GM21367 (cell line): Measurements from ENCODE around the gene SMARCA4.
"Not testable (repeated sequence)": the region's sequence is repeated elsewhere in the genome, so short reads cannot be mapped to it uniquely, and the experiment has no call there.

Experiments
- ATAC-seq: cut with Tn5 transposase; IDR thresholded peaks from one replicate; pipeline ENCODE4 v1.9.1; 2021; ENCODE audit not compliant: unreplicated experiment

Gene SMARCA4

DNA sequence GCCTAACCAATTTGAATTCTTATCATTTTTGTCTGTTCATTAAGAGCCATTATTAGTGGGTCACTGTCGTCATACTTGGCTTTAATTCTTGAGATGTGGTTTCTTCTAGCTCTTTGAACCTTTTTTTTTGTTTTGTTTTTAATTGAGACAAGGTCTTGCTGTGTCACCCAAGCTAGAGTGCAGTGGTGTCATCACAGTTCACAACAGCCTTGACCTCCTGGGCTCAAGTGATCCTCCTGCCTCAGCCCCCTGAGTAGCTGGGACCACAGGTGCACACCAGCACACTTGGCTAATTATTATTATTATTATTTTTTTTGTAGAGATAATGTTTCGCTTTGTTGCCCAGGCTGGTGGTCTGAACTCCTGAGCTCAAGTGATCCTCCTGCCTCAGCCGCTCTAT, 102.6 kb downstream of the SMARCA4 start:
- no peak for ATAC-seq

DNA sequence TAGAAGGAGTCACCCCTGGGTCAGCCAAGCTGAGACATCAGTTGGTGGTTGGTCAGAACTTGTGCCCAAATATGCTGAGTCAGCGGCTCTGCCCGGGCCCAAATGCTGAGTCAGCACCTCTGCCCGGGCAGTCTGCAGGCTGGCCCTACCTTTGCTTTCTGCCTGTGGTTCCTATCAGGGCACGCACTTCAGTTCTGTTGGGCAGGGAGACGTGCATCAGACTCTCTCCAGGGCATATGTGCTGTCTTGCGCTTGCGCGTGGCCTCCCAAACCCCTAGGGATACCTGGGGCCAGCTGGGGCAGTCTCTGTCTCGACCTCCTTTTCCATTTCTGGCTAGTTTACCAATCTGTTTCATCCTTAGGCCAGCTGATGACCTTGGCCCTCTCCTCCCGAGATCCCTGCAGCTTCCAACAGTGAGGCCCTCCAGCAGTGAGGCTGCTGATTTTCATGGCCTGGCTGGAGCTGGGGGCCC, 104.0 kb downstream of the SMARCA4 start:
- no peak for ATAC-seq

DNA sequence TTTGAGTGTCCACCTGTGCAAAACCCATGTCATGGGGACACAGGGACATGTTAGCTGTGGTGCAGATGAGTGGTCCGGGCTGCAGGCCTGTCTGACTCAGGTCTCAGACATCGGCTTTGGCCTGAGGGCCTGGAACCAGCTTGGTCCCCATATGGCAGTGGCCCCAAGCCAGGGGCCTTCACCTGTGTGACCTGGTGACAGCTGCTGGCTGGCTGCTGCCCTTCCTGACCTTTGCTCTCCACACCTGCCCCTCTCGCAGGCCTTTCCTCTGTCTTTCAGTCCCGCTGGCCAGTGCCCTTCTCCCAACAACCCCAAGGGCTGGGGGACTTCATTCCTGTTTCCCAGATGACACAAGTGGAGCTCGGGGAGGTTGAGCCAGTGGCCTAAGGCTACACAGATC, 105.5 kb downstream of the SMARCA4 start:
- ATAC-seq: no peak

DNA sequence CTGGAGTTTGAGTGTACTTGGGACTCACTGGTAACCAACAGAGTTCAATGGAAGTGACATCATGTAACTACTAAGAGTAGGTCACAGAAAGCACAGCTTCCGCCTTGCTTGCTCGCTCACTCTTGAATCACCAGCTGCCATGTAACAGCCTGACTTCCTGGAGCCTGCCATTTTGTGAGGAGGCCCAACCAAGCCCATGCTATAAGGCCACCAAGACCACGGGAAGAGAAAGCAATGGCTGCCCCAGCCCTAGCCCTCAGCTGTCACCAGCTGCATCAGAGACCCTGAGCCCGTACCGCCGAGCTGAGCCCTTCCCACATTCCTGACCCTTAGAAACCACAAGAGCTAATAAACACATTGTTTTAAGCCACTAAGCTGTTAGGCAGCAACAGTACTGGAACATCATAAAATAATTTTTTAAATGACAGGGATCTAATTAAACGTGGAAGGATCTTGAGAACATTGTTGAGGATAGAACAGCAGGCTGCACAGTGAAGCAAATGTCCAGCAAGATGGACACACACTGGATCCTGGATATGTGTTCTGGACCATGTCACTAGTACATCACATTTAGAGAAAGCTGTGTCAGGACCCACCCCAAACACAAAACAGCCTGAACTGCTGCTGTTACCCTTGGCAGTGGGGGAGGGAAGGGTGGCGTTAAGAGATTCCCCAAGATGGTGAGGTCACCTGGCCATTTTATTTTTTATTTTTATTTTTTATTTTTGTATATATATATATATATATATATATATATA, 106.7 kb downstream of the SMARCA4 start:
- ATAC-seq: no peak

GRCh38 chr19:11069561-11069960, 108.7 kb downstream of the SMARCA4 start:
- no peak for ATAC-seq

GRCh38 chr19:11070123-11070522, 109.3 kb downstream of the SMARCA4 start:
- ATAC-seq: no peak

DNA sequence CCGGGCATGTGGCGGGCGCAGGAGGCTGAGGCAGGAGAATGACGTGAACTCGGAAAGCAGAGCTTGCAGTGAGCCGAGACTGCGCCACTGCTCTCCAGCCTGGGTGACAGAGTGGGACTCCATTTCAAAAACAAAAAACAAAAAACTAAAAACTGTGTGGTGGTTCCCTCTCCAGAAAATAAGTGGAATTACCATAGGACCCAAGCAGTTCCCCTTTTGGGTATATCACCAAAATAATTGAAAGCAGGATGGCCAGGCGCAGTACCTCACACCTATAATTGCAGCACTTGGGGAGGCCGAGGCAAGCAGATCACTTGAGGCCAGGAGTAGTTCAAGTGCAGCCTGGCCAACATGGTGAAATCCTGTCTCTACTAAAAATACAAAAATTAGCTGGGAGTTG, 112.7 kb downstream of the SMARCA4 start:
- ATAC-seq: no peak

DNA sequence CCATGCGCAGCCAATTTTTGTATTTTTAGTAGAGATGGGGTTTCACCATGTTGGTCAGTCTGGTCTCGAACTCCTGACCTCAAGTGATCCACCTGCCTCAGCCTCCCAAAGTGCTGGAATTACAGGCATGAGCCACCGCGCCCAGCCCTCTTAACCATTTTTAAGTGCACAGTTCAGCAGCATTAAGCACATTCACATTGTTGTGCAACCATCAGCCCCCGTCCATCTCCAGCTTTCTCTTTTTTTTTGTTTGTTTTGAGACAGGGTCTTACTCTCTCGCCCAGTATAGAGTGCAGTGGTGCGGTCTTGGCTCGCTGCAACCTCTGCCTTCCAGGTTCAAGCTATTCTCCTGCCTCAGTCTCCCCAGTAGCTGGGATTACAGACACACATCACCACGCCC, 116.0 kb downstream of the SMARCA4 start:
- not testable (repeated sequence) for ATAC-seq

GRCh38 chr19:11078893-11079292, 118.1 kb downstream of the SMARCA4 start:
- no peak for ATAC-seq

DNA sequence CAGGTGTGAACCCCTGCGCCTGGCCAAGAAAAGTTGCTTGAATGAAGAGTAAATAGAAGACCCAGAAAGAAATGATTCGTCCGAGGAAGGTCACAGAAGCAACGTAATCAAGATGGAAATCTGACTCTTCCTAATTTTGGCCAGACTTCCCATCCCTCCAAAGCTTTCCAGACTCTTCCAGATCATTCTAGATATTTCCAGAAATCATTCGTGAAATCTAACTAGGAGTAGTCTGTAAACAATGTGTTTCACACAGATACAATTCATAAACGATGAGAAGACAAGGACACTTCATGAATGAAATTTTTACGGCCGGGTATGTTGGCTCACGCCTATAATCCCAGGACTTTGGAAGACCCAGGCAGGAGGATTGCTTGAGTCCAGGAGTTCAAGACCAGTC, 119.2 kb downstream of the SMARCA4 start:
- ATAC-seq: no peak

DNA sequence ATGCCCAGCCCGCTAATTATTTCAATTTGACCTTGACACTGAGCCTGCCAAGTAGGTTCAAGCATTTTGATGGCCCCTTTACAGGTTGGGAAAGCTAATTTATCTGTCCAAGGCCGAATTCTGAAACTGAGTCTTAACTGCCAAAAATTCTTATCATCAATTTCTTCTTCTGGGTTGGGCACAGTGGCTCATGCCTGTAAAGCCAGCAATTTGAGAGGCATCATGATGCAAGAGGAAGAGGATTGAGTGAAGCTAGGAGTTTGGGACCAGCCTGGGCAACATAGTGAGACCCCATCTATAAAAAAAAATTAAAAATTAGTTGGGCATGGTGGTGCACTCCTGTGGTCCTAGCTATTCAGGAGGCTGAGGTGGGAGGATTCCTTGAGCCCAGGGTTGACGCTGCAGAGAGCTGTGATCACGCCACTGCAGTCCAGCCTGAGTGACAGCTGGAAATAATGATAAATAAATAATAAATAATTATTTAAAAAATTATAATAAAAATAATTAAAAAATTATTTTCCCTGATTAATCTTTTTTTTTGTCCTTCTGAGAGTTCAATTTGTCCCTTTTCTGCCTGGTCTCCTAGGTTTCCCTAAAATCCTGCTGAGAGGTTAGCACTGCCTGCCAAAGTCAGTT, 127.2 kb downstream of the SMARCA4 start:
- ATAC-seq: no peak

- ATAC-seq: no peak
Observed at GRCh38 chr19:11088506-11089253, 127.8 kb downstream of the SMARCA4 start.

DNA sequence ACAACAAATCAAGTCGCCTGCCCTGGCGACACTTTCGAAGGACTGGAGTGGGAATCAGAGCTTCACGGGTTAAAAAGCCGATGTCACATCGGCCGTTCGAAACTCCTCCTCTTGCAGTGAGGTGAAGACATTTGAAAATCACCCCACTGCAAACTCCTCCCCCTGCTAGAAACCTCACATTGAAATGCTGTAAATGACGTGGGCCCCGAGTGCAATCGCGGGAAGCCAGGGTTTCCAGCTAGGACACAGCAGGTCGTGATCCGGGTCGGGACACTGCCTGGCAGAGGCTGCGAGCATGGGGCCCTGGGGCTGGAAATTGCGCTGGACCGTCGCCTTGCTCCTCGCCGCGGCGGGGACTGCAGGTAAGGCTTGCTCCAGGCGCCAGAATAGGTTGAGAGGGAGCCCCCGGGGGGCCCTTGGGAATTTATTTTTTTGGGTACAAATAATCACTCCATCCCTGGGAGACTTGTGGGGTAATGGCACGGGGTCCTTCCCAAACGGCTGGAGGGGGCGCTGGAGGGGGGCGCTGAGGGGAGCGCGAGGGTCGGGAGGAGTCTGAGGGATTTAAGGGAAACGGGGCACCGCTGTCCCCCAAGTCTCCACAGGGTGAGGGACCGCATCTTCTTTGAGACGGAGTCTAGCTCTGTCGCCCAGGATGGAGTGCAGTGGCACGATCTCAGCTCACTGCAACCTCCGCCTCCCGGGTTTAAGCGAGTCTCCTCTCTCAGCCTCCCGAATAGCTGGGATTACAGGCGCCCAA, 128.6 kb downstream of the SMARCA4 start, which contains the start of gene LDLR:
TSS of gene LDLR (plus strand) at position 210 of the 760 bp plus-strand sequence. CDS start at position 296, 86 bp downstream.
- no peak for ATAC-seq

GRCh38 chr19:11090014-11090263, 129.1 kb downstream of the SMARCA4 start:
- not testable (repeated sequence) for ATAC-seq

GRCh38 chr19:11090264-11090996, 129.6 kb downstream of the SMARCA4 start:
- peak; percentile 50 for ATAC-seq

DNA sequence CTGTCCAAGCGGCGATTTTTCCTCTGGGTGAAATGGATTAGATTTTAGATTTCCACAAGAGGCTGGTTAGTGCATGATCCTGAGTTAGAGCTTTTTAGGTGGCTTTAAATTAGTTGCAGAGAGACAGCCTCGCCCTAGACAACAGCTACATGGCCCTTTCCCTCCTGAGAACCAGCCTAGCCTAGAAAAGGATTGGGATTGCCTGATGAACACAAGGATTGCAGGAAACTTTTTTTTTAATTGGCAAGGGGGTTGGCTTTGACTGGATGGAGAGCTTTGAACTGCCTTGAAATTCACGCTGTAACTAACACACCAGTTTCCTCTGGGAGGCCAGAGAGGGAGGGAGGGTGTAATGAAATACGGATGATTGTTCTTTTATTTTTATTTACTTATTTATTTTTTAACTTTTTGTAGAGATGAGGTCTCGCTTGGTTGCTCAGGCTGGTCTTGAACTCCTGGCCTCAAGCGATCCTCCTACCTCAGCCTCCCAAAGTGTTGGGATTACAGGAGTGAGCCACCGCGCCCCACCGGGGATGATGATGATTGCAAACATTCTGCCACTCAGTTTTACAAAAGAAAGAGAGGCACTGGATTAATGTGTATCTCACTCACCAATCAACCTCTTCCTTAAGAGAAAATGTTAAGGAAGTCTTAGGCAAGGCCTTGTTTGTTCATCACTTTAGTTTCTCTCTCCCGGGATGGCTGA, 130.3 kb downstream of the SMARCA4 start:
- no peak for ATAC-seq

DNA sequence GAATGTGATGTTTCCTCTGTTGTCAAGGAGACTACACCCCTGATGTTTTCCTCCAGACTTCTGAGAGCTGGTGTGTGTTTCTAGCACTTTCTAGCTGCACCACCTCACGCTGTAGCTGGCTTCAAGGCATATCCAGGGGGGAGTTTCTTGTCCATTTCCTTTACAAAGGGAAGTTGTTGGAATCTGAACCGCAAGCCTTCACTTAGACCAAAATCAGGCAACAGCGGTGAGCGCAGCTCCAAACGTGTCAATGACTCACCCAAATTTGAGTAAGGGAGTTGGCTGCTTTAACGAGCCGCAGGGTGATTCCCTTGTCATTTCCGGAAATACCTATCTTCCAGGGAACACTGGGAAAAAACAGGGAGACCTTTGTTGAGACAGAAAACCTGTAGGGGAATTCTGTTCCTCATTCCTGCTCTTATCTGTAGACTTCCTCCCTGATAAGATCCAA, 130.9 kb downstream of the SMARCA4 start:
- ATAC-seq: no peak

DNA sequence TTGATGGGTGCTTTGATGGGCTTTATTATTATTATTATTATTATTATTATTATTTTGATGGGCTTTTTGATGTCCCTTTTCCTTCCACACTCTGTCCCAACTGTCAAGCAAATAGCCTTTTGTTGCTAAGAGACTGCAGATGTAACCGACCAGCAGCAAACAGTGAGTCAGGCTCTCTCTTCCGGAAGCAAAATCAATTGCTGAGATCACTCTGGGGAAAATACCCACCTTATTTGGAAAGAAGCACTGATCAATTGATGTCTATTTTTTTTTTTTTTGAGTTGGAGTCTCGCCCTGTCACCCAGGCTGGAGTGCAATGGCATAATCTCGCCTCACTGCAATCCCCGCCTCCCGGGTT, 131.3 kb downstream of the SMARCA4 start:
- ATAC-seq: no peak

DNA sequence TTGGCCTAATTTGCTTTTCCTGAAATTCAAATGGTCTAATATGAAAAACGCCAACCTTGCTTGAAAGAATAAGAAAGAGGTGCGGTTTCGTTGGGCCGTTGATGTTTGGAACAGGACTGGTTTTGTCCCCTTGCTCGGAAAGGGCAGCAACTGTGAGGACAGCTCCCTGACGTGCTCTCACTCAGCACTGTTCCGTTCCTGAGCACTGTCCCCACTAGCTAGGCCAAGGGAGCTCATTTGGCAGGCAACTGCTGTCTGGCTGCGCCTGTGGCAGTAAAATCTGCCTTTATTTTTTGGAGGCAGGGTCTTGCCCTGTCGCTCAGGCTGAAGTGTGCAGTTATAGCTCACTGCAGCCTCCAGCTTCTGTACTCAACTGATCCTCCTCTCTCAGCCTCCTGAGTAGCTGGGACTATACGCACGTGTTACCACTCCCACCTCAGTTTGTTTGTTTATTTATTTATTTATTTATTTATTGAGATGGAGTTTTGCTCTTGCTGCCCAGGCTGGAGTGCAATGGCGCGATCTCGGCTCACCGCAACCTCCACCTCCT, 132.9 kb downstream of the SMARCA4 start:
- no peak for ATAC-seq

GRCh38 chr19:11094520-11094894, 133.7 kb downstream of the SMARCA4 start:
- ATAC-seq: no peak
